GM23248 (cell line): Measurements from ENCODE around the gene GADD45GIP1.

Experiments
- EZH2 ChIP-seq: fragments of 200-600 bp; sonication (generic); IDR thresholded peaks from 2 replicates; pipeline ENCODE4 v1.6.1; 2018; ENCODE audit warnings: antibody characterized with exemption, mild to moderate bottlenecking; ENCODE audit not compliant: insufficient read depth, poor library complexity, severe bottlenecking
- EZH2phosphoT487 ChIP-seq: fragments of 200-600 bp; sonication (generic); IDR thresholded peaks from 2 replicates; pipeline ENCODE4 v1.6.1; 2018; ENCODE audit warnings: antibody characterized with exemption, moderate library complexity, mild to moderate bottlenecking, low read depth; ENCODE audit not compliant: insufficient read depth

GRCh38 chr19:12995596-12996405 lies 38.8 kb upstream of the GADD45GIP1 start:
- no peak for TF ChIP-seq EZH2
- TF ChIP-seq EZH2phosphoT487 = no peak
